Liver (tissue), 9 donors: ENCODE results near the gene P4HTM. TPM values are rescaled to one million over a fixed set of nuclear protein-coding genes. Genes with fewer than 3 reads are reported as not detected.
A peak's percentile ranks its signal among the peaks of the same experiment; 100 is the strongest.

Source experiments
- DNase-seq: peaks from one replicate; pipeline ENCODE4 v3.0.0-alpha.2; 2017; ENCODE audit warnings: low spot score
- H3K27ac ChIP-seq, 2 donors: one replicate each; pipeline ENCODE4 v1.7.0; 2013; ENCODE audit warnings: inconsistent platforms in 2 of 2, low read length in 2 of 2, control low read depth in 1 of 2, low read depth in 1 of 2, mild to moderate bottlenecking in 1 of 2
- H3K27me3 ChIP-seq, 4 donors: one replicate each; pipeline versions ENCODE4 v1.6.1 to v1.7.0; 2013; ENCODE audit warnings: low read length in 3 of 4, inconsistent platforms in 1 of 4, mild to moderate bottlenecking in 1 of 4, moderate library complexity in 1 of 4; ENCODE audit not compliant: control insufficient read depth in 4 of 4, insufficient read depth in 4 of 4
- H3K36me3 ChIP-seq, 4 donors: one replicate each; pipeline versions ENCODE4 v1.6.1 to v1.7.0; 2013; ENCODE audit warnings: low read length in 3 of 4, mild to moderate bottlenecking in 3 of 4, low read depth in 1 of 4, moderate library complexity in 1 of 4; ENCODE audit not compliant: control insufficient read depth in 4 of 4, insufficient read depth in 3 of 4
- H3K4me1 ChIP-seq, 4 donors: one replicate each; pipeline versions ENCODE4 v1.6.1 to v1.7.0; 2013; ENCODE audit warnings: low read length in 3 of 4, mild to moderate bottlenecking in 3 of 4, moderate library complexity in 1 of 4; ENCODE audit not compliant: control insufficient read depth in 4 of 4, insufficient read depth in 4 of 4
- H3K4me3 ChIP-seq, 3 donors: one replicate each; pipeline versions ENCODE4 v1.6.1 to v1.7.0; 2013; ENCODE audit warnings: low read length in 3 of 3, control low read depth in 1 of 3, low read depth in 1 of 3, mild to moderate bottlenecking in 1 of 3
- H3K9ac ChIP-seq, 2 donors: one replicate each; pipeline ENCODE4 v1.7.0; 2013; ENCODE audit warnings: low read length in 2 of 2, mild to moderate bottlenecking in 2 of 2, moderate library complexity in 2 of 2, control low read depth in 1 of 2, low read depth in 1 of 2
- H3K9me3 ChIP-seq, 4 donors: one replicate each; pipeline versions ENCODE4 v1.6.1 to v1.7.0; 2013; ENCODE audit warnings: low read length in 3 of 4; ENCODE audit not compliant: control insufficient read depth in 4 of 4
- EGR1 ChIP-seq, 2 donors: IDR thresholded peaks; 2 replicates each; pipeline ENCODE4 v1.6.1; 2016 to 2018; ENCODE audit warnings: antibody characterized with exemption in 2 of 2, low read depth in 2 of 2
- FOXA1 ChIP-seq: IDR thresholded peaks from 2 replicates; pipeline ENCODE4 v1.6.1; 2016; ENCODE audit warnings: antibody characterized with exemption
- GABPA ChIP-seq, 2 donors: IDR thresholded peaks in 1 of 2; conservative IDR thresholded peaks in 1 of 2; 2 replicates each; pipeline ENCODE4 v1.6.1; 2016; ENCODE audit warnings: antibody characterized with exemption in 2 of 2, mild to moderate bottlenecking in 1 of 2, moderate library complexity in 1 of 2
- JUND ChIP-seq, 2 donors: IDR thresholded peaks; 2 replicates each; pipeline ENCODE4 v1.6.1; 2016; ENCODE audit warnings: antibody characterized with exemption in 2 of 2
- NR2F2 ChIP-seq: IDR thresholded peaks from 2 replicates; pipeline ENCODE4 v1.6.1; 2016; ENCODE audit warnings: antibody characterized with exemption
- RAD21 ChIP-seq, 2 donors: IDR thresholded peaks; 2 replicates each; pipeline ENCODE4 v1.6.1; 2016; ENCODE audit warnings: antibody characterized with exemption in 2 of 2, mild to moderate bottlenecking in 2 of 2
- RXRA ChIP-seq, 2 donors: IDR thresholded peaks; 2 replicates each; pipeline ENCODE4 v1.6.1; 2017 to 2018; ENCODE audit warnings: antibody characterized with exemption in 2 of 2, mild to moderate bottlenecking in 1 of 2
- SP1 ChIP-seq: IDR thresholded peaks from 2 replicates; pipeline ENCODE4 v1.6.1; 2018; ENCODE audit warnings: antibody characterized with exemption, mild to moderate bottlenecking
- TAF1 ChIP-seq: conservative IDR thresholded peaks from 2 replicates; pipeline ENCODE4 v1.6.1; 2016; ENCODE audit warnings: antibody characterized with exemption, mild to moderate bottlenecking
- YY1 ChIP-seq: IDR thresholded peaks from 2 replicates; pipeline ENCODE4 v1.6.1; 2016; ENCODE audit warnings: antibody characterized with exemption, mild to moderate bottlenecking
- WGBS: extraction: QIAGEN DNeasy Blood & Tissue Kit; methylation state at CpG from one replicate; pipeline ENCODE4 v1.1.7; 2013; 5-methylcytosine and 5-hydroxymethylcytosine counted together
- polyA plus RNA-seq, 2 donors: library from polyadenylated mRNA; stranded (reverse) in 1 of 2; unstranded in 1 of 2; fragments of 200-250 nt in 1 of 2; fragments of >200 nt in 1 of 2; fragmentation: Nextera tagmentation in 1 of 2; extraction: Ambion mirVana in 1 of 2; gene quantifications; one replicate each; pipeline versions ENCODE4 v1.2.1 to v1.2.3, GENCODE V29; 2013 to 2015
- total RNA-seq, 2 donors: library from RNA; depleted of rRNA; stranded (reverse); fragments of >200 nt; gene quantifications; one replicate each; pipeline ENCODE4 v1.2.3, GENCODE V29; 2014
- TF ChIP-seq, protein P1 (sequence below): IDR thresholded peaks from 2 replicates; pipeline ENCODE4 v1.6.1; 2016; ENCODE audit warnings: antibody characterized with exemption
- TF ChIP-seq, protein P2 (sequence below): IDR thresholded peaks from 2 replicates; pipeline ENCODE4 v1.6.1; 2016; ENCODE audit warnings: antibody characterized with exemption
- TF ChIP-seq, protein P3 (sequence below): IDR thresholded peaks from 2 replicates; pipeline ENCODE4 v1.6.1; 2016; ENCODE audit warnings: antibody characterized with exemption, mild to moderate bottlenecking
- TF ChIP-seq, protein P4 (sequence below): fragments of 150-350 bp; IDR thresholded peaks from 2 replicates; pipeline ENCODE4 v1.5.1; 2017; ENCODE audit warnings: improper control_type of control experiment, low read depth, low read length; ENCODE audit not compliant: missing input control
- donor health status: healthy.
- donor health status: healthy.
- donor health status: healthy.
- donor health status: healthy.
- donor health status: healthy.

Gene P4HTM, protein sequence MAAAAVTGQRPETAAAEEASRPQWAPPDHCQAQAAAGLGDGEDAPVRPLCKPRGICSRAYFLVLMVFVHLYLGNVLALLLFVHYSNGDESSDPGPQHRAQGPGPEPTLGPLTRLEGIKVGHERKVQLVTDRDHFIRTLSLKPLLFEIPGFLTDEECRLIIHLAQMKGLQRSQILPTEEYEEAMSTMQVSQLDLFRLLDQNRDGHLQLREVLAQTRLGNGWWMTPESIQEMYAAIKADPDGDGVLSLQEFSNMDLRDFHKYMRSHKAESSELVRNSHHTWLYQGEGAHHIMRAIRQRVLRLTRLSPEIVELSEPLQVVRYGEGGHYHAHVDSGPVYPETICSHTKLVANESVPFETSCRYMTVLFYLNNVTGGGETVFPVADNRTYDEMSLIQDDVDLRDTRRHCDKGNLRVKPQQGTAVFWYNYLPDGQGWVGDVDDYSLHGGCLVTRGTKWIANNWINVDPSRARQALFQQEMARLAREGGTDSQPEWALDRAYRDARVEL
- total RNA-seq (10 to 100 TPM in 1 of 2 donors, 1 to 10 TPM in 1; 10.0 to 12.8 TPM), polyA plus RNA-seq (10 to 100 TPM; 11.0 to 16.2 TPM)

DNA sequence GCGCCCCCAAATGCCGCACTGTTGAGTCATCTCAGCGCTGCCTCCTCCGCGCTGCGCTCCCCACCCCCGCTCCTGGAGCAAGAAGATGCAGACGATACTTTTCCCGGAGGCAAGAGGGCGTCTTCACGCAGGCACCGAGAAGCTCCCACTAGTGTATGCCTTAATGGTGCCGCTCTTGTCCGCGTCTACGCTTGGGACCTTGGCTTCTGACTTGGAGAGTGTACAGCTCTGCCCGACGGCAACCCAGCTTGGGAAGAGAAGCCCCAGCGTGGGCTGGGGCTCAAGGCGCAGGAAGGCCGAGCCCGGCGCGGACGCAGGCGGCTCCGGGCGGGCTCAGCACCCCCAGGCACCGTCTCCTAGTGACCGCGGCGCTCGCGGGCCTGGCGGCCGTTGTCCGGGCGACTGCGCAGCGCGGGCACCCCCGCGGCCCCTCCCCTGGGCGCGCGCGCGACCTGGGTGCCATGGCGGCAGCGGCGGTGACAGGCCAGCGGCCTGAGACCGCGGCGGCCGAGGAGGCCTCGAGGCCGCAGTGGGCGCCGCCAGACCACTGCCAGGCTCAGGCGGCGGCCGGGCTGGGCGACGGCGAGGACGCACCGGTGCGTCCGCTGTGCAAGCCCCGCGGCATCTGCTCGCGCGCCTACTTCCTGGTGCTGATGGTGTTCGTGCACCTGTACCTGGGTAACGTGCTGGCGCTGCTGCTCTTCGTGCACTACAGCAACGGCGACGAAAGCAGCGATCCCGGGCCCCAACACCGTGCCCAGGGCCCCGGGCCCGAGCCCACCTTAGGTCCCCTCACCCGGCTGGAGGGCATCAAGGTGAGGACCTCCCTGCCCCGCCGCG is at the start of gene P4HTM:
Gene P4HTM, plus strand, starts transcription at position 446 of the 840 bp plus-strand sequence. Its CDS starts 16 bp downstream, at position 462.
- under 1% methylated on average over 91 of the region's 91 CpGs for WGBS
- TF ChIP-seq RAD21 (IDR thresholded peaks at IDR 0.05) = peak in 1 of 2 donors; percentile 41
- TF ChIP-seq, protein P1, sequence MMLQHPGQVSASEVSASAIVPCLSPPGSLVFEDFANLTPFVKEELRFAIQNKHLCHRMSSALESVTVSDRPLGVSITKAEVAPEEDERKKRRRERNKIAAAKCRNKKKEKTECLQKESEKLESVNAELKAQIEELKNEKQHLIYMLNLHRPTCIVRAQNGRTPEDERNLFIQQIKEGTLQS = no peak
- peak; percentile 60 to 72 for TF ChIP-seq JUND (IDR thresholded peaks at IDR 0.05)
- TF ChIP-seq NR2F2 = peak; percentile 30
- TF ChIP-seq, protein P2, sequence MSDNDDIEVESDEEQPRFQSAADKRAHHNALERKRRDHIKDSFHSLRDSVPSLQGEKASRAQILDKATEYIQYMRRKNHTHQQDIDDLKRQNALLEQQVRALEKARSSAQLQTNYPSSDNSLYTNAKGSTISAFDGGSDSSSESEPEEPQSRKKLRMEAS = no peak
- TF ChIP-seq, protein P3, sequence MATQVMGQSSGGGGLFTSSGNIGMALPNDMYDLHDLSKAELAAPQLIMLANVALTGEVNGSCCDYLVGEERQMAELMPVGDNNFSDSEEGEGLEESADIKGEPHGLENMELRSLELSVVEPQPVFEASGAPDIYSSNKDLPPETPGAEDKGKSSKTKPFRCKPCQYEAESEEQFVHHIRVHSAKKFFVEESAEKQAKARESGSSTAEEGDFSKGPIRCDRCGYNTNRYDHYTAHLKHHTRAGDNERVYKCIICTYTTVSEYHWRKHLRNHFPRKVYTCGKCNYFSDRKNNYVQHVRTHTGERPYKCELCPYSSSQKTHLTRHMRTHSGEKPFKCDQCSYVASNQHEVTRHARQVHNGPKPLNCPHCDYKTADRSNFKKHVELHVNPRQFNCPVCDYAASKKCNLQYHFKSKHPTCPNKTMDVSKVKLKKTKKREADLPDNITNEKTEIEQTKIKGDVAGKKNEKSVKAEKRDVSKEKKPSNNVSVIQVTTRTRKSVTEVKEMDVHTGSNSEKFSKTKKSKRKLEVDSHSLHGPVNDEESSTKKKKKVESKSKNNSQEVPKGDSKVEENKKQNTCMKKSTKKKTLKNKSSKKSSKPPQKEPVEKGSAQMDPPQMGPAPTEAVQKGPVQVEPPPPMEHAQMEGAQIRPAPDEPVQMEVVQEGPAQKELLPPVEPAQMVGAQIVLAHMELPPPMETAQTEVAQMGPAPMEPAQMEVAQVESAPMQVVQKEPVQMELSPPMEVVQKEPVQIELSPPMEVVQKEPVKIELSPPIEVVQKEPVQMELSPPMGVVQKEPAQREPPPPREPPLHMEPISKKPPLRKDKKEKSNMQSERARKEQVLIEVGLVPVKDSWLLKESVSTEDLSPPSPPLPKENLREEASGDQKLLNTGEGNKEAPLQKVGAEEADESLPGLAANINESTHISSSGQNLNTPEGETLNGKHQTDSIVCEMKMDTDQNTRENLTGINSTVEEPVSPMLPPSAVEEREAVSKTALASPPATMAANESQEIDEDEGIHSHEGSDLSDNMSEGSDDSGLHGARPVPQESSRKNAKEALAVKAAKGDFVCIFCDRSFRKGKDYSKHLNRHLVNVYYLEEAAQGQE = no peak
- peak; percentile 35 for TF ChIP-seq YY1
- TF ChIP-seq, protein P4, sequence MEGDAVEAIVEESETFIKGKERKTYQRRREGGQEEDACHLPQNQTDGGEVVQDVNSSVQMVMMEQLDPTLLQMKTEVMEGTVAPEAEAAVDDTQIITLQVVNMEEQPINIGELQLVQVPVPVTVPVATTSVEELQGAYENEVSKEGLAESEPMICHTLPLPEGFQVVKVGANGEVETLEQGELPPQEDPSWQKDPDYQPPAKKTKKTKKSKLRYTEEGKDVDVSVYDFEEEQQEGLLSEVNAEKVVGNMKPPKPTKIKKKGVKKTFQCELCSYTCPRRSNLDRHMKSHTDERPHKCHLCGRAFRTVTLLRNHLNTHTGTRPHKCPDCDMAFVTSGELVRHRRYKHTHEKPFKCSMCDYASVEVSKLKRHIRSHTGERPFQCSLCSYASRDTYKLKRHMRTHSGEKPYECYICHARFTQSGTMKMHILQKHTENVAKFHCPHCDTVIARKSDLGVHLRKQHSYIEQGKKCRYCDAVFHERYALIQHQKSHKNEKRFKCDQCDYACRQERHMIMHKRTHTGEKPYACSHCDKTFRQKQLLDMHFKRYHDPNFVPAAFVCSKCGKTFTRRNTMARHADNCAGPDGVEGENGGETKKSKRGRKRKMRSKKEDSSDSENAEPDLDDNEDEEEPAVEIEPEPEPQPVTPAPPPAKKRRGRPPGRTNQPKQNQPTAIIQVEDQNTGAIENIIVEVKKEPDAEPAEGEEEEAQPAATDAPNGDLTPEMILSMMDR = no peak
- TF ChIP-seq EGR1 (IDR thresholded peaks at IDR 0.05; ENCODE audit: low read depth in 2 of 2) = peak in 1 of 2 donors; percentile 46
- Histone ChIP-seq H3K9ac (peak within 1 kb of the TSS in 1 of 2 donors; percentile 58), H3K36me3 (peaks cover 0 to 9% (median 3%) of the 10 kb centered on the region in 4 donors), H3K4me3 (peak within 1 kb of the TSS; percentile 62 to 93 (median 87)), H3K4me1 (peaks cover 3 to 22% (median 15%) of the 10 kb centered on the region in 4 donors), H3K27ac (peak within 1 kb of the TSS; percentile 70 to 79), H3K27me3 (no peaks in the 10 kb centered on the region), H3K9me3 (no peaks in the 10 kb centered on the region)
- DNase-seq = peak; percentile 81

DNA sequence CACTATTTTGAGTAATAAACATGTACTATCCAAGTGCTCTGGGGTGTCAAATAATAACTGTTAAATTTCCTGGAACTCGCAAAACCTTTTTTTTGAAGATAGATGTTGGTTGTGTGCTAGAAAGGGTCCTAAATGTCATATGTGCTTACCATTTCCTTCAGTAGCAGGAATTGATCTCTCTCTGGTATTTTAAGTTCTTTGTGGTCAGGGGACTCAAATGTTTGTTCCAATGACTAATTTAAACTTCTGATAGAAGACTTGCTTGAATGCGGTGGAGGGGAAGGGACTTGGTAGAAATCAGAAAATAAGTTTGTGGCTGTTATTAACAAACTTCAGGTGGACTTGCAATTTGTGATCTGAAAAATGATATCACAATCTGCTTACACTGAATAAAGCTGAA is 44.6 kb upstream of the P4HTM start:
- no peak overlapping the region for H3K27ac ChIP-seq
- DNase-seq = no peak
- H3K27me3 ChIP-seq = no peaks in the 10 kb centered on the region
- WGBS = 95% methylated on average over 2 of the region's 2 CpGs
- H3K4me3 ChIP-seq = no peak overlapping the region
- H3K36me3 ChIP-seq = peaks cover 2 to 5% (median 2%) of the 10 kb centered on the region in 4 donors
- no peak overlapping the region for H3K9ac ChIP-seq
- no peaks in the 10 kb centered on the region for H3K4me1 ChIP-seq
- H3K9me3 ChIP-seq = no peaks in the 10 kb centered on the region
- TF ChIP-seq GABPA (IDR thresholded peaks at IDR 0.05 in 1 of 2, conservative IDR thresholded peaks at IDR 0.05 in 1 of 2) (no peak), TAF1 (no peak), RAD21 (IDR thresholded peaks at IDR 0.05) (no peak), FOXA1 (no peak), YY1 (no peak), EGR1 (IDR thresholded peaks at IDR 0.05; ENCODE audit: low read depth in 2 of 2) (no peak), NR2F2 (no peak), SP1 (no peak), RXRA (IDR thresholded peaks at IDR 0.05) (no peak), JUND (IDR thresholded peaks at IDR 0.05) (no peak)
- TF ChIP-seq, protein P1 = no peak
- TF ChIP-seq, protein P3 = no peak
- TF ChIP-seq, protein P4 = no peak
